ENCODE measurements around the gene NGDN.

DNA sequence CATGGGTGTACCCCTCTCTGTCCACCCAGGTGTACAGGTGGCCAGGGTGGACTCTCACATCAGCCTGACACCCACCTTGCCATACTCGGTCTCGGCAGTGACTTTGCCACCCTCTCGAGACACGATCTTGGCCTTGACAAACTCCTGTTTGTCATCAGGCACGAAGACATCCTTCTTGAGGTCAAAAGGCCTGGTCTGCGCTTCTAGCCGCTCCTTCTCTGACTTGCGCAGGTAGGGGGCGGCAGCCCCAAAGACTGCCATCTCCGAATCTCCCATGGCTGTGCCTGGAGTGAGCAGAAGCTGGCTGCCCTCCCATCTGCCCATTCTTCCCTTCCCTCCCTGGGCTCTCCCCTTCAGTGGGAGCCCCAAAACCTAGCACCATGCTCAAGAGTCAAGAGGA is 36.0 kb upstream of the NGDN start:
- no peak for TF ChIP-seq CTCF (IDR thresholded peaks at IDR 0.05)
- no peak for TF ChIP-seq POLR2AphosphoS5 (IDR thresholded peaks at IDR 0.05)
- no peak for TF ChIP-seq POLR2A (IDR thresholded peaks at IDR 0.05)
- no peak for TF ChIP-seq EP300 (IDR thresholded peaks at IDR 0.05)
